GM18502 (cell line): Measurements from ENCODE around the gene SYCE3.

Experiments used
- ATAC-seq: cut with Tn5 transposase; IDR thresholded peaks from one replicate; pipeline ENCODE4 v1.9.1; 2021; ENCODE audit warnings: mild to moderate bottlenecking; ENCODE audit not compliant: unreplicated experiment, poor library complexity

SYCE3 gene

GRCh38 chr22:50577697-50577986 is 14.9 kb upstream of the SYCE3 start:
- no peak for ATAC-seq

GRCh38 chr22:50576806-50577696 is 14.3 kb upstream of the SYCE3 start:
- no peak for ATAC-seq

DNA sequence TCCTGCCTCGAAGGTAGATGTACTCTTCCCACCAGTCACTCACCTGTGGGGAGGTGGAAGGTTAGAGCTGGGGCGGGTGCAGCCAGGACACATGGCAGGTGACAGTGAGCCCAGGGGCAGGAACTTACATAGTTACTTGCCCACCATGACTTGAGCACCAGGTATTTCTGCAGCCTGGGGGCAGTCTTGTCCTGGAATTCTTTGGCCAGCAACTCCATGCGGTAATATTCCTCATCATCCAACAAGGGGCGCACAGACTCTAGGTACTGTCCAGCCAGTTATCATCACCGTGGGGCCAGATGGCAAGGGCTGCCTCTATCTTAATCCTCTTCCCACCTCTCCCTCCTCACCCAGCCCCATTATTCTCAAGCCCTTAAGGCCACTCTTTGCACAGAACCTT is 13.4 kb upstream of the SYCE3 start:
- no peak for ATAC-seq

DNA sequence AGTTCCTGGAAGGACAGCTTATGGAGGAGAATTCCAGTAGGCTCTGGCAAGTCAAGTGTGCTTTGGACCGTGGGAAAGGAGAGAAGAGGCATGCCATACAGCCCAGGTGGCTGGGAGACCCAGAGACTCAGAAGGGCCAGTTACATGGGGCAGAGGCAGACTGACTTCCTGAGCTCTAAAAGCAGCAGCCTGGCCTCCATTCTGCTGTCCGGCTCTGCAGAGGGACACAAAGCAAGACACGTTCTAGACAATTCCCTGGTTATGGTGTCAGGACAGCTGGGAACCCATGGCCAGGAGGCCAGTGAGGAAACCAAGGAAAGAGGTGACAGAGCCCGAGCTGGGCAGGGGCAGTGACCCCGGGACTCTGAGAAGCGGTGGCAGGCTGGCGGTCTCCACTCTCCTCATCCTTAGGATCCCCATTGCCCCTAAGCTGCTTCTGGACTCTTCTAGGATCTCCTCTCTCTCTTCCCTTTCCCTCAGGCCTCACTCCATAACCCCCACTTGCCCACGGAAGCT is 12.8 kb upstream of the SYCE3 start:
- no peak for ATAC-seq

- ATAC-seq, result no peak
Measured at GRCh38 chr22:50574383-50574755, 11.7 kb upstream of the SYCE3 start.

DNA sequence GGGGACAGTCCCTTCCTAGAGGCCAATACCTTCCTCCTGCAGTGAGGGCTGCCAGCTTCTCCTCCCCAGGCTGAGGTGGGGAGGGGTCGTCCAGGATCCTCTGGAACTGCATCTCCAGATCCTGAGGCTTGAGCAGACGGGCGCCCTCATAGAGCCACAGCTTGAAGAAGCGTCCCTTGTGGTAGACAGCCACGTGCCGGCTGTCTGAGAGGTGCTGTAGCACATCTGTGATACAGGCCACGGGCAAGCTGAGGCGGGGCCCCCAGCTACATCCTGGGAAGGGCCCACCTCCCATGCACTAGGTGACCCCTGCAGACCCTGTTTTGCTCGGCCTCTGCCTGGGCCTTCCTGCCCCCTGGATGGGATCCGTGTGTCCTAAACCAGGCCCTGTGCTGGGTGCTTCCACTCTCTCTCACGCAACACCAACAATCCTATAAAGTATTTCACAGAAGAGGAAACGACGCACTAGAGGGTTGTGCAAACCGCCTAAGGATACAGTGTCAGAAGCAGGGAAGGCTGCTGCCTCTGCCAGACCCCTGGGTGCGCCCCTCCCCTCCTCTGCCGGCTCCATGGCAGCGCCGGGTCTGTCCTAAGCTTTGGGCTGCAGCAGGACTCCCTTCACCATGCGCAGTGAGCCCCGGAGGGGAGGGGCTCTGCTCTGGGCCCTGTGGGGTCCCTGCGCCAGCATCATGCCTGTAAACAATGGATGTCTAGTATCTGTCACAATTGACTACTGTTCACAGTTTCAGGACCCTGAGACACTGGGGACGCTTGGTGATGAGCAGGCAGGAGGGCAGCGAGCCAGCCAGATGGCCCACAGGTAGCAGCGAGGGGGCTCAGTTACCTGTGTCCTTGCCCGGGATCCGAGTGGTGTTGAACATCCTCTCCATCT is 11.0 kb upstream of the SYCE3 start:
- ATAC-seq, result no peak

GRCh38 chr22:50572965-50573364 is 10.2 kb upstream of the SYCE3 start:
- ATAC-seq, result no peak

DNA sequence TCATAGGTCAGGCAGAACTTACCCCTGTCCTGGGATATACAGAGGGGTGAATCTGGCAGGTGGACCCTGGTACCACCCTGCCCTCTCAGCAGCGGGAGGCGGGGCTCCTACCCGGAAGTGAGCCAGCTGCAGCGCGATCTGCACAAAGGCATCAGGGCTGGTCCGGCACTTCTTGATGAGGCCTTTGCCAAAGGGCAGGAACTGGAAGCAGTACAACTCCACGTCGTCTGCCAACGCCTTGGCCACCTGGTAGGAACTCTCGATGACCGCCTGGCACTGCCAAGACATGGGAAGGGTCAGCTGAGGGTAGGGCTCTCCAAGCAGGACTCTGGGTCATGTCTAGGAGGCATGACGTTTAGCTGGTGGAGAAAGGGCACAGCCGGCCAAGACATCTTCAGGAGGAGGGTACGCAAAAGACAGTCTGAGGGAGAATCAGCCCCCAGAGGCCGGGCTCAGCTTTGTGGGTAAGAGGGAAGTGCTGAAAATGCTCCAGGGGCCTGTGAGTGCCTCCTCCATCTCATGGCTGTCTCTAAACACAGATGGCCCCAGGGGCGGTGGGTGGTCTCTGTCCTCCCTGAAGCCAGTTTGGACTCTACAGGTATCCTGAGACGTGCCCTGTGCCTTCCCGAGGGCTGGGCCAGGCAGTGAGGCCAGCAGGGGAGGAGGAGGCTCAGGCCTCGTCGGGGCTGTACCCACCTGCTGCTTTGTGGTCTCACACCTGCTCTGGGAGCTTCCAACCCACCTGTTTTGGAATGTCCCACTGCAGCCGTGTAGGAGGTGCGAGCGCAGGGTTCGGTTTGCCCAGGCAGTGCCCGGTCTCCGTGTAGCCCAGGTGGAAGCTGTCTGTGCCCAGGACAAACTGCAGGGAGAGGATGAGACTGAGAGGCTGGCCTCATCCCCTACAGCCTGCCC is 8.8 kb upstream of the SYCE3 start:
- no peak for ATAC-seq

- ATAC-seq, result no peak
Measured at GRCh38 chr22:50570861-50571260, 8.1 kb upstream of the SYCE3 start.

DNA sequence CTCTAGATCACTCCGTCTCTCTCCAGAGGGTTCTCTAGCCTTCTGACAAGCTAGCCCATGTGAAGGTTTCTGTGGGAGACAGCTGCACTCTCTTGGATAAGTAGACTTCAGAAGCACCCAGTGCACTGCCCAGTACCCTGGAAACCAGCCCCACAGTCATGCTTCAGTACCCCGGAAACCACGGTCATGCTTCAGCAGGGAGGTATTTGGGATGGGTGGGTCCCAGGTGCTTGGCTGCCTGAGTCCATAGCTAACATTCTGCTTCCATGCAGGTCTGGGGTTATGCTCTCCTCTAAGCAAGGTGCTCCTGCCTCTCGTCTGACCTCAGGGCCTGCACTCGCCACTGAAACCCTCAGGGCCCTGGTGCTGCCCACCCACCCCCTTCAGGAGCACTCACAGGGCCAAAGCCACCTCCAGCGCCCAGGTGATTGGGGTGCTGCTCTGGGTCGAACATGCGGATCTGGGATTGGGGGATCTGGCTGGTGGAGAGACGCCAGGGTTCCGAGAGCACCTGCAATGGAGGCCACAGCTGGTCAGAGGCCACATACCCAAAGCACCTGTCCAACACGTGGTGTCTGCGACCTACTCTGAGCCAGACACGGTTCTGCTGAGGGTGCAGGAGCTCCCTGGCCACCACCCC is 7.3 kb upstream of the SYCE3 start:
- ATAC-seq, result no peak

- no peak for ATAC-seq
Measured at GRCh38 chr22:50569041-50569459, 6.3 kb upstream of the SYCE3 start.

GRCh38 chr22:50568626-50569025 is 5.9 kb upstream of the SYCE3 start:
- ATAC-seq, result no peak

DNA sequence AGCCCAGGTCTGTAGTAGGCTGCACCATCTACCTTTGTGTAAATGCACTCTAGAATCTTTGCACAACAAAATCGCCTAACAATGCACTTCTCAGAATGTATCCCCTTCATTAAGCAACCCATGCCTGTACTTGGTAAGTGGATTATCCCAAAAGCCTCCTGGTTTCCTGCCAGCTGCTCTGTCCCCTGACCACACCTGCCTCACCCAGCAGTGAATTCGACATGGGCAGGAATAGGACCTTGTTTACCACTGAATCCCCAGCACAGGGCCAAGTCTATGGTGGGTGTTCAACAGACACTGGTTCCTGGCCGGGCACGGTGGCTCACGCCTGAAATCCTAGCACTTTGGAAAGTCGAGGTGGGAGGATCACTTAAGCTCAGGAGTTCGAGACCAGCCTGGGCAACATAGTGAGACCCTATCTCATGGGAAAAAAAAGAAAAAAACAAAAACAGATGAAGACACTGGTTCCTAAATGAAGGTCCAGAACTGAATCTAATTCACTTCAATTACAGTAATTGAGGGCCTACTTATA is 5.1 kb upstream of the SYCE3 start:
- no peak for ATAC-seq

GRCh38 chr22:50564289-50564688 is 1.6 kb upstream of the SYCE3 start:
- no peak for ATAC-seq

DNA sequence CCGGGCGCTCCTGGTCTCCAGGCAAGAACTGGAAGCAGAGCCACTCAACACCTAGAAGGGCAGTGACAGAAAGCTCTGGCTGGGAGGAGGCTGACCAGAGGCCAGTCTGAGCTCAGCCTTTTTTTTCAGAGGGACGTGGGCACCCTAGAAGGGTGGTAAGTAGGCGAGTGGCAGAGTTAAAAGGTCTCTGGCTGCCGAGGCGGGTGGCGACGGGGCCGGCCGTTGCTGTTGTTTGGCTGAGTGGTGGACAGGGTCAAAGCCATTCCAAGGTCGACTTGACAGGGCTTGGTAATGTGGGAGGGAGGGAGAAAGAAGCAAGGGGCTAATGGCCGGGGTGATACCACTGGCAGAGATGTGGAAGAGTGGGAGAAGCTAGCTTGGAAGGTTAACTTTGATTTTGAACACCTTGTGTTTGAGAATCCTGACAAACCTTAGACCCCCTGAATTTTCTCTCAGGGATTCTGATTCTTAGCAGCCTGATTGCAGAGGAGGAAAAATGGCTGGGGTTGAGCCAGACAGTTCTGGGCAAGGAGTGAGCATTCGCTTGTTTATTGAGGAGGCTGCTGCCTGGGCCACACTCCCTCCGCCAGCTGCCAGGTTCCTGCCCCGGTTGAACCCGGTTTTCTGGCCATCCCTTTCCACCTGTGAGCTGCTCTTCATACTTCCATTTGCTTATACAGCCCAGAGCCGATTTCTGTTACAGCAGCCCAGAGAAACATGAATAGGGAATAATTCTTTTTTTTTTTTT is 868 bp upstream of the SYCE3 start:
- no peak for ATAC-seq

DNA sequence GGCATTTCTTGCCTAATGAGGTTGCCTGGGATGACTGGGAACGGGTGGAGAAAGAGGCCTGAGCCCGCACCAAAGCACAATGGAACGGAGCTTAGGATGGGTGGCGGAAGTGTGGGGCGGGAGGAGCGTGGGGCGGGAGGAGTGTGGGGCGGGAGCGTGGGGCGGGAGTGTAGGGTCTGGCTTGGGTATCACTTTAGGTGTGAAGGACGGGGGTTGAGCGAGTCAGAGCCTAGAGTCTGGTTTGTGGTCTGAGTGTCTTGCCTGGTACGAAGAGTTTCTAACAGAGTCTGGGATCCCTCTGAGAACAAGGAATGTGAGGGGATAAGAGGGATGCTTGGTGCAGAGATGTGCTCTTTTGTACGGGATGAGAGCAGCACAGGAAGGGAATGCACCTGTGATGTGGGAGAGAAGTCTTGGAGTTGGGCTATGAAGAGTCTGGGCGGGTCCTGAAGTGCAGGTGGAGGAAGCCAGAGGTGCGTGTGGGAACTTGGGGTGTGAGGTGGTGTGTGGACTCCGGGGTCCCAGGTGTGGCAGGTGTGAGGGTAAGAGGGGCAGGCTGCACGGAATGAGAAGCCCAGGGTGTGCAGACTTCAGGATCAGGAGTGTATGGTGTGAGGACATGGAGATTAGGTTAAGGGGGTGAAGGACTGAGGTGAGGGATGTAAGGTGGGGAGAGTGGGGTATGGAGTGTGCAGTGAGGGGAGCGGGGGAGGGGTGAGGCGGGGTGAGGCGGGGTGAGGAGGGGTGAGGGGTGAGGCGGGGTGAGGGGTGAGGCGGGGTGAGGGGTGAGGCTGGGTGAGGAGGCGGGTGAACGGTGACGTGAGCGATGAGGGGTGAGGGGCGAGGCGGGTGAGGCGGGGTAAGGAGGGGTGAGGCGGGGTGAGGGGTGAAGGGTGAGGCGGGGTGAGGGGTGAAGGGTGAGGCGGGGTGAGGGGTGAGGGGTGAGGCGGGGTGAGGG is 1.0 kb downstream of the SYCE3 start:
- ATAC-seq, result no peak

- ATAC-seq, result no peak
Measured at GRCh38 chr22:50560034-50560433, 2.7 kb downstream of the SYCE3 start.

GRCh38 chr22:50556703-50557102 is 6.0 kb downstream of the SYCE3 start:
- ATAC-seq, result no peak
